GM21786 (cell line): ENCODE data around the gene DOK1.

Experiments
- ATAC-seq: cut with Tn5 transposase; IDR thresholded peaks from one replicate; pipeline ENCODE4 v1.9.1; 2021; ENCODE audit not compliant: unreplicated experiment

DOK1 gene

GRCh38 chr2:74597410-74597809, 42.9 kb downstream of the DOK1 start:
- no peak for ATAC-seq

DNA sequence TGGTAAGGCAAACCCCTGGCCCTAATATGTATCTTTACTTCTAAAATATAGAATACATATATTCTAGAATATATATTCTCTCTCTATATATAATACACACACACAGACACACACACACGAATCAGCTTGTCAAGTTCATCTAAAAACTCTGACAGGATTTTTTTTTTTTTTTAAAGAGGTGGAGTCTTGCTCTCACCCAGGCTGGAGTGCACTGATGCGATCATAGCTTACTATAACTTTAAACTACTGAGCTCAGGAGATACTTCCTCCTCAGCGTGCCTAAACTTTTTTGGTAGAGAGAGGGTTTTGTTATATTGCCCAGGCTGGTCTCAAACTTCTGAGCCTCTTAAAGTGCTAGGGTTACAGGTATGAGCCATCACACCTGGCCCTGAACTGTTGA, 45.2 kb downstream of the DOK1 start:
- no peak for ATAC-seq

DNA sequence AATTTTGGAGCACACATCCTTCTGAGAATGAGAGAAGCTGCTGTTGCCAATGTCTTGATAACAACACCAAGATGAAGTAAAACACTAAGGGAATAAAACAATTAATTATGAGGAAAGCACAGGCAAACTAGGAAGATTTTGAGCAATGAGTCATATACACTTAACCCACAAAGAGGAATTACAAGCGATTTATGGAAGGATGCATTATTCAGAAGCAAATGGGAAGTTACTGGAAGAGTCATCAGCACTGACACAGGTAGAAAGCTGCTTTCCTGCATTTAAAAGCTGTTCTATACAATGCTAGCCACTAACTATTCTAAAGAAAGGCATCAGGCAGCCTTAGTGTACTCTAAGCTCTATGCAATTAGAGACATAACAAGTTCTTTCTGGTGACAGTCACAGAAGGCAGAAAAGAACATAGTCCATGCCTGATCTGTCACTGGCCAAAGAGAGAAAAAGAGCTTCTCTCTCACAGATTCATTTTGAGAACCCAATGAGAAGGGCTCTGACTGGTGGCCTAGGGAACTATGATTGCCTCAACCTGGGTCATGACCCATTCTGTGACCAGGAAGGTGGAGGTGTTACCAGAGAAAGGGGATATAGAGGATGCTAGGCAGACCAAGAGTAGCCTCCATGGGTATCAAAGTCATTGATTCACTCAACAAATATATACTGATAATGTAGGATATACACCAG, 48.2 kb downstream of the DOK1 start:
- no peak for ATAC-seq

DNA sequence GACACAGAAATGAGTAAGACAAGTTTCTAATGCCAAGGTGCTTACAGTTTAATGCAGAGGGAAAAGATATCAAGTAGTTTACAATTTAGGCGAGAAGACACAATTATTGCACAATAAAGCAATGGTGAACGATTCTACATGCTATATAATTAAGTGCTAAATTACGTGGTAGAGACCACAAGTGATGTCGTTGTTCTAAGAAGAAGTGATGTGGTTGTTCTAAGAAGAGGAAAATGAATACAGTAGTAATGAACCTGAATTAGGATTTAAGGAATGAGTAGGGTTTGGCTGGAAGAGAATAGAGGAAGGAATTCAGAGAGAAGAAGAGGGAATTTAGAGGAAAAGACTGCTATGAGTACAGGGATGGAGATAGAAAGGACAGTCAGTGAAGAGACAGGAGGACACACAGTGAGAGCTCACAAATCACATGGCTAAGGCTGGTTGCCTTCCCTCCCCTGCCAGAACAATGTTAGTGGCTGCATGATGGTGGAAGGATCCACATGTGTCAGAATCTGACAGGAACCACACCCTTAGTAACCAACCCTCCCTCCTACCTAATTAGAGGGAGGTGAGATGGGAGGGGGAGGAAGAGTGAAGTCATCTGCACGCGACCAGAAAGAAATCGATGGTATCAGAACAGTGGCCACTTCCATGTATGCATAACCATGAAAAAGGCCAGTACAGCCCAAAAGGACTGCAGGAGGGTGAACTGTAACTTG, 48.9 kb downstream of the DOK1 start:
- ATAC-seq = no peak

DNA sequence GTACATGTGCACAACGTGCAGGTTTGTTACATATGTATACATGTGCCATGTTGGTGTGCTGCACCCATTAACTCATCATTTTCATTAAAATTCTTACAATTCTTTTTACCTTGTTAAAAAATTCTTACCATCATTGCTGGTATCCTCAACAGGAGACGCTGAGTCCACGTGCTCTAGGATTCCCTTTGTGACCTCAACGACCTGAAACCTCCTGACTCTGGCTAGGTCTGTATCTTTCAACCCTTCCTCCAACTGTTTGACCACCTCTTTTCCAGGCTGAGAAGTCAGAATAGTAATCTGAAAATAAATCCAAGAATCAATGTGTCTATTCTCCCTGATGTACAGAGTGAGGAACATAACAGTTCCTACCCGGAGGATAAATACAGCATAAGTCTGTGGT, 52.4 kb downstream of the DOK1 start:
- ATAC-seq = no peak
